ENCODE results near the gene PLD4.

The PLD4 gene

GRCh38 chr14:104928391-104929133 lies 3.9 kb downstream of the PLD4 start:
- no peak for TF ChIP-seq CTCF (IDR thresholded peaks at IDR 0.05; ENCODE audit: low read depth, low read length, missing control alignments)
- no peak for DNase-seq (ENCODE audit: low read depth)
- no peak overlapping the region for H3K4me3 ChIP-seq (ENCODE audit: low read depth, low read length)

- no peak for DNase-seq (ENCODE audit: low read depth)
- no peak overlapping the region for H3K4me3 ChIP-seq (ENCODE audit: low read depth, low read length)
- TF ChIP-seq CTCF (IDR thresholded peaks at IDR 0.05; ENCODE audit: low read depth, low read length, missing control alignments): no peak
Measured at GRCh38 chr14:104929268-104930230, 4.9 kb downstream of the PLD4 start.

GRCh38 chr14:104930526-104931303 lies 6.0 kb downstream of the PLD4 start:
- TF ChIP-seq CTCF (IDR thresholded peaks at IDR 0.05; ENCODE audit: low read depth, low read length, missing control alignments): no peak
- no peak overlapping the region for H3K4me3 ChIP-seq (ENCODE audit: low read depth, low read length)
- DNase-seq (ENCODE audit: low read depth): no peak

GRCh38 chr14:104931304-104931770 lies 6.7 kb downstream of the PLD4 start:
- DNase-seq (ENCODE audit: low read depth): no peak
- no peak for TF ChIP-seq CTCF (IDR thresholded peaks at IDR 0.05; ENCODE audit: low read depth, low read length, missing control alignments)
- no peak overlapping the region for H3K4me3 ChIP-seq (ENCODE audit: low read depth, low read length)

GRCh38 chr14:104931771-104932675 lies 7.3 kb downstream of the PLD4 start:
- no peak for DNase-seq (ENCODE audit: low read depth)
- no peak overlapping the region for H3K4me3 ChIP-seq (ENCODE audit: low read depth, low read length)
- no peak for TF ChIP-seq CTCF (IDR thresholded peaks at IDR 0.05; ENCODE audit: low read depth, low read length, missing control alignments)

Measured in GM12864 (cell line).